Endothelial cell of umbilical vein (primary cell): ENCODE results near the gene ATP8A2. TPM values are rescaled to one million over a fixed set of nuclear protein-coding genes. Genes with fewer than 3 reads are reported as not detected.

ENCODE experiments used
- BruUV-seq: library from RNA; stranded (reverse); fragments of 400-500 nt; replicated peaks from 2 replicates; lab custom pipeline; 2021; lab: Mats Ljungman, UMichigan
- CTCF ChIA-PET: fragments of 300-600, 350-600 bp; sonication (Branson Sonifier 250); formaldehyde crosslinking; loops from one replicate; lab custom pipeline; 2021; ENCODE audit warnings: antibody characterized with exemption, inconsistent platforms; lab: Charles Lee
- POLR2A ChIA-PET: fragments of 300-600, 350-600 bp; sonication (Branson Sonifier 250); formaldehyde crosslinking; loops from one replicate; lab custom pipeline; 2021; ENCODE audit warnings: antibody characterized with exemption, inconsistent platforms; lab: Charles Lee
- DNase-seq: peaks from one replicate; pipeline ENCODE4 v3.0.0-alpha.2; 2011; ENCODE audit warnings: low read depth, low spot score
- FAIRE-seq: peaks from 2 replicates; lab custom pipeline; 2011; peaks lifted over from hg19 to GRCh38; lab: Jason Lieb, UNC
- H2AFZ ChIP-seq: 2 replicates; pipeline ENCODE4 v1.6.0; 2012; ENCODE audit warnings: low read depth, low read length, control low read depth, inconsistent platforms
- H3K27ac ChIP-seq: 2 replicates; pipeline ENCODE4 v1.5.1; 2011; ENCODE audit warnings: low read depth, mild to moderate bottlenecking, control low read depth, low read length, moderate library complexity; ENCODE audit not compliant: insufficient read depth
- H3K27me3 ChIP-seq, 2 experiments: 2 replicates each; pipeline versions ENCODE4 v1.6.0 to v1.6.1; 2011; ENCODE audit warnings: low read length in 2 of 2, mixed read lengths in 1 of 2; ENCODE audit not compliant: control insufficient read depth in 2 of 2, insufficient read depth in 2 of 2
- H3K36me3 ChIP-seq, 2 experiments: 2 replicates in 1 of 2; 3 replicates in 1 of 2; pipeline ENCODE4 v1.5.1; 2011; ENCODE audit warnings: low read length in 2 of 2, mild to moderate bottlenecking in 1 of 2, moderate library complexity in 1 of 2; ENCODE audit not compliant: control insufficient read depth in 2 of 2, insufficient read depth in 2 of 2; ENCODE audit errors: extremely low read depth in 1 of 2
- H3K4me1 ChIP-seq: 3 replicates; pipeline ENCODE4 v1.5.1; 2011; ENCODE audit warnings: mild to moderate bottlenecking, low read length; ENCODE audit not compliant: control insufficient read depth, insufficient read depth; ENCODE audit errors: extremely low read depth
- H3K4me2 ChIP-seq: 2 replicates; pipeline ENCODE4 v1.6.1; 2011; ENCODE audit warnings: low read length, control low read depth, mixed read lengths; ENCODE audit not compliant: insufficient read depth
- H3K4me3 ChIP-seq, 3 experiments: fragments of 200-600 bp in 1 of 3; sonication (generic), shearing (Covaris generic) in 1 of 3; replicated peaks in 1 of 3; 2 replicates each; pipeline ENCODE4 v1.5.1; 2011 to 2016; ENCODE audit warnings: control low read depth in 3 of 3, low read length in 3 of 3, mild to moderate bottlenecking in 2 of 3, inconsistent platforms in 1 of 3, low read depth in 1 of 3, moderate library complexity in 1 of 3; ENCODE audit not compliant: insufficient read depth in 1 of 3
- H3K79me2 ChIP-seq: 2 replicates; pipeline ENCODE4 v1.6.0; 2012; ENCODE audit warnings: low read length, inconsistent platforms; ENCODE audit not compliant: control insufficient read depth, insufficient read depth
- H3K9ac ChIP-seq: replicated peaks from 2 replicates; pipeline ENCODE3; 2011; ENCODE audit warnings: low read length, control low read depth; ENCODE audit not compliant: insufficient read depth; ENCODE audit errors: extremely low read depth
- H3K9me1 ChIP-seq: replicated peaks from 3 replicates; pipeline ENCODE4 v1.6.0; 2011; ENCODE audit warnings: mild to moderate bottlenecking, low read length; ENCODE audit not compliant: control insufficient read depth, insufficient read depth; ENCODE audit errors: extremely low read depth
- H3K9me3 ChIP-seq: replicated peaks from 2 replicates; pipeline ENCODE4 v1.5.1; 2012; ENCODE audit warnings: low read length, inconsistent platforms; ENCODE audit not compliant: control insufficient read depth, insufficient read depth
- H4K20me1 ChIP-seq: replicated peaks from 2 replicates; pipeline ENCODE3; 2011; ENCODE audit warnings: mild to moderate bottlenecking, low read length; ENCODE audit not compliant: control insufficient read depth, insufficient read depth; ENCODE audit errors: extremely low read depth
- EZH2 ChIP-seq: IDR thresholded peaks from 2 replicates; pipeline ENCODE4 v1.6.1; 2012; ENCODE audit warnings: borderline replicate concordance, low read depth, mild to moderate bottlenecking, moderate library complexity, low read length, inconsistent platforms; ENCODE audit not compliant: severe bottlenecking
- FOS ChIP-seq: IDR thresholded peaks from 2 replicates; pipeline ENCODE4 v1.6.1; 2011; ENCODE audit warnings: mild to moderate bottlenecking, low read length, moderate library complexity, borderline replicate concordance; ENCODE audit not compliant: insufficient read depth
- GATA2 ChIP-seq: IDR thresholded peaks from 2 replicates; pipeline ENCODE4 v1.7.0; 2011; ENCODE audit warnings: low read depth, mild to moderate bottlenecking, moderate library complexity, mixed read lengths, low read length; ENCODE audit not compliant: insufficient read length, insufficient read depth
- JUN ChIP-seq: IDR thresholded peaks from 2 replicates; pipeline ENCODE4 v1.6.1; 2011; ENCODE audit warnings: borderline replicate concordance, low read depth; ENCODE audit not compliant: insufficient read length, insufficient read depth
- MYC ChIP-seq: IDR thresholded peaks from one replicate; pipeline ENCODE4 v1.6.1; 2011; ENCODE audit warnings: mild to moderate bottlenecking, low read depth, low read length
- POLR2A ChIP-seq: IDR thresholded peaks from 2 replicates; pipeline ENCODE4 v1.6.1; 2012; ENCODE audit warnings: low read depth, mild to moderate bottlenecking, control low read depth, low read length
- POLR2AphosphoS5 ChIP-seq: IDR thresholded peaks from 2 replicates; pipeline ENCODE4 v1.6.1; 2012; ENCODE audit warnings: low read depth, mild to moderate bottlenecking, control low read depth, low read length, moderate library complexity; ENCODE audit not compliant: insufficient read depth
- dilution Hi-C: fragments of 300-500 bp; cut with MboI; formaldehyde crosslinking; loops from one replicate; pipeline ENCODE4 v1.15.0; 2019; ENCODE audit warnings: low sequenced_read_pairs; ENCODE audit not compliant: extremely low pct_ligation_motif_present
- intact Hi-C: fragments of 100-400 bp; cut with micrococcal nuclease; formaldehyde crosslinking; loops from one replicate; pipeline ENCODE4 v1.10.0; 2022
- polyA plus RNA-seq, 4 experiments: library from polyadenylated mRNA; depleted of rRNA in 3 of 4; stranded (reverse) in 3 of 4; unstranded in 1 of 4; fragments of >200 nt; gene quantifications; 2 replicates each; pipeline versions ENCODE4 v1.2.1 to v1.2.3, GENCODE V29; 2011 to 2012; ENCODE audit warnings: missing spikeins in 1 of 4
- total RNA-seq: library from RNA; stranded (reverse); gene quantifications from 2 replicates; pipeline ENCODE4 v1.2.3, GENCODE V29; 2021
- TF ChIP-seq, protein P1 (sequence below), 2 donors: IDR thresholded peaks; 1 replicate in 1 of 2; 2 replicates in 1 of 2; pipeline ENCODE4 v1.5.1; 2011; ENCODE audit warnings: low read length in 2 of 2, mild to moderate bottlenecking in 2 of 2, moderate library complexity in 2 of 2, control low read depth in 1 of 2, inconsistent platforms in 1 of 2, low read depth in 1 of 2; ENCODE audit not compliant: insufficient read depth in 1 of 2; ENCODE audit errors: extremely low read depth in 1 of 2
- TF ChIP-seq, protein P2 (sequence below): IDR thresholded peaks from 2 replicates; pipeline ENCODE4 v1.6.1; 2011; ENCODE audit not compliant: insufficient read depth, insufficient read length

ATP8A2 gene
- total and polyA plus RNA-seq, 2 donors (not counting 3 experiments of a cell fraction or from before 2014, with no cell fraction given) = 0.11 to 0.49 TPM

DNA sequence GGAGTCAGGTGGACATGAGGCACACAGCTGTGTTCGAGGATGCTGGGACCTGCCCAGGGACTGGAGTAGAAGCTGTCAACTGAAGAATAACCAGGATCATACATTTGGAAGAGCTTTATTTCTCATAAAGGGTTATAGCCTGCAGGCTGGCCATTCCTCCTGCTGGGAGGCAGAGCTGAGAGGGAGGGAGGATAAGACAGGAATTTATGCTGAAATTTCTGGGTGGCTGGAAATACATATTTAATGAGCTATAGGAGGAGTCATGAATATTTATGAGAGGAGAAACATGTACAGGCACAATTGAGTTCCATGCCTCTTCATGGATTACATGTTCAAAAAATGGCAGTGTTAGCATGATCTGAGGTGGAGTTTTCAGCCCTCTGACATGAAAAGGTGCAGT is 528.2 kb downstream of the ATP8A2 start:
- BruUV-seq = no TSS peak
- FAIRE-seq (no peak), DNase-seq (no peak)
- CTCF ChIA-PET = no interaction called here
- no peak overlapping the region for H3K4me2 ChIP-seq
- TF ChIP-seq GATA2 = no peak
- TF ChIP-seq POLR2AphosphoS5 = no peak
- TF ChIP-seq MYC = no peak
- TF ChIP-seq, protein P1, sequence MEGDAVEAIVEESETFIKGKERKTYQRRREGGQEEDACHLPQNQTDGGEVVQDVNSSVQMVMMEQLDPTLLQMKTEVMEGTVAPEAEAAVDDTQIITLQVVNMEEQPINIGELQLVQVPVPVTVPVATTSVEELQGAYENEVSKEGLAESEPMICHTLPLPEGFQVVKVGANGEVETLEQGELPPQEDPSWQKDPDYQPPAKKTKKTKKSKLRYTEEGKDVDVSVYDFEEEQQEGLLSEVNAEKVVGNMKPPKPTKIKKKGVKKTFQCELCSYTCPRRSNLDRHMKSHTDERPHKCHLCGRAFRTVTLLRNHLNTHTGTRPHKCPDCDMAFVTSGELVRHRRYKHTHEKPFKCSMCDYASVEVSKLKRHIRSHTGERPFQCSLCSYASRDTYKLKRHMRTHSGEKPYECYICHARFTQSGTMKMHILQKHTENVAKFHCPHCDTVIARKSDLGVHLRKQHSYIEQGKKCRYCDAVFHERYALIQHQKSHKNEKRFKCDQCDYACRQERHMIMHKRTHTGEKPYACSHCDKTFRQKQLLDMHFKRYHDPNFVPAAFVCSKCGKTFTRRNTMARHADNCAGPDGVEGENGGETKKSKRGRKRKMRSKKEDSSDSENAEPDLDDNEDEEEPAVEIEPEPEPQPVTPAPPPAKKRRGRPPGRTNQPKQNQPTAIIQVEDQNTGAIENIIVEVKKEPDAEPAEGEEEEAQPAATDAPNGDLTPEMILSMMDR (IDR thresholded peaks at IDR 0.05; ENCODE audit: extremely low read depth in 1 of 2, insufficient read depth in 1 of 2, low read depth in 1 of 2, low read length in 2 of 2) = no peak
- TF ChIP-seq, protein P2, sequence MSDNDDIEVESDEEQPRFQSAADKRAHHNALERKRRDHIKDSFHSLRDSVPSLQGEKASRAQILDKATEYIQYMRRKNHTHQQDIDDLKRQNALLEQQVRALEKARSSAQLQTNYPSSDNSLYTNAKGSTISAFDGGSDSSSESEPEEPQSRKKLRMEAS = no peak
- TF ChIP-seq EZH2 = no peak
- no peak for TF ChIP-seq JUN
- TF ChIP-seq FOS = no peak
- no peak for TF ChIP-seq POLR2A
- no peak overlapping the region for H3K4me3 ChIP-seq
- no peak overlapping the region for H3K9ac ChIP-seq
- H3K9me3 ChIP-seq = no peaks in the 10 kb centered on the region
- POLR2A ChIA-PET = no interaction called here
- H4K20me1 ChIP-seq = no peaks in the 10 kb centered on the region
- H3K4me1 ChIP-seq = peaks cover 8% of the 10 kb centered on the region
- intact Hi-C loops (no loop called here), dilution Hi-C loops (no loop called here)
- H3K36me3 ChIP-seq = no peaks in the 10 kb centered on the region
- no peak overlapping the region for H2AFZ ChIP-seq
- no peaks in the 10 kb centered on the region for H3K9me1 ChIP-seq
- H3K27ac ChIP-seq = no peak overlapping the region
- no peaks in the 10 kb centered on the region for H3K79me2 ChIP-seq
- H3K27me3 ChIP-seq = peaks cover 0 to 5% of the 10 kb centered on the region in 2 experiments
